HepG2 (cell line): ENCODE data around the gene MTA3. TPM values are rescaled to one million over a fixed set of nuclear protein-coding genes. Genes with fewer than 3 reads are reported as not detected.

ENCODE experiments used
- AFF4 ChIP-seq: sonication (generic); formaldehyde crosslinking; IDR thresholded peaks from 2 replicates; pipeline ENCODE4 v1.4.0; 2020; ENCODE audit warnings: missing genetic modification reagents
- EEA1 ChIP-seq: sonication (generic); formaldehyde crosslinking; IDR thresholded peaks from 2 replicates; pipeline ENCODE4 v1.5.1; 2020; ENCODE audit warnings: mild to moderate bottlenecking, missing genetic modification reagents, borderline replicate concordance
- HOXA7 ChIP-seq: sonication (generic); formaldehyde crosslinking; IDR thresholded peaks from 2 replicates; pipeline ENCODE4 v1.8.1; 2022; ENCODE audit warnings: mild to moderate bottlenecking, missing genetic modification reagents, moderate library complexity
- MAFK ChIP-seq, 2 experiments: IDR thresholded peaks in 1 of 2; conservative IDR thresholded peaks in 1 of 2; 2 replicates each; pipeline ENCODE4 v1.6.1; 2011; ENCODE audit warnings: improper control_type of control experiment in 2 of 2, low read length in 2 of 2
- THAP11 ChIP-seq: IDR thresholded peaks from 2 replicates; pipeline ENCODE4 v1.6.1; 2016; ENCODE audit warnings: missing biosample characterization, missing genetic modification reagents
- ZBED4 ChIP-seq: sonication (generic); formaldehyde crosslinking; IDR thresholded peaks from 2 replicates; pipeline ENCODE4 v1.4.0; 2020; ENCODE audit warnings: missing genetic modification reagents, borderline replicate concordance
- ZBTB7A ChIP-seq: sonication (generic); formaldehyde crosslinking; IDR thresholded peaks from 2 replicates; pipeline ENCODE4 v1.8.0; 2022; ENCODE audit warnings: mild to moderate bottlenecking, missing genetic modification reagents
- ZFP36L2 ChIP-seq: sonication (generic); formaldehyde crosslinking; IDR thresholded peaks from 2 replicates; pipeline ENCODE4 v1.4.0; 2020; ENCODE audit warnings: missing genetic modification reagents
- ZMYM3 ChIP-seq: sonication (generic); formaldehyde crosslinking; IDR thresholded peaks from 2 replicates; pipeline ENCODE4 v1.5.1; 2020; ENCODE audit warnings: mild to moderate bottlenecking, missing genetic modification reagents
- ZNF17 ChIP-seq: sonication (generic); formaldehyde crosslinking; IDR thresholded peaks from 2 replicates; pipeline ENCODE4 v1.5.0; 2020; ENCODE audit warnings: mild to moderate bottlenecking, missing genetic modification reagents
- ZNF317 ChIP-seq: sonication (generic); formaldehyde crosslinking; IDR thresholded peaks from 2 replicates; pipeline ENCODE4 v1.5.0; 2020; ENCODE audit warnings: mild to moderate bottlenecking, missing genetic modification reagents
- ZNF354B ChIP-seq: sonication (generic); formaldehyde crosslinking; IDR thresholded peaks from 2 replicates; pipeline ENCODE4 v1.8.0; 2022; ENCODE audit warnings: mild to moderate bottlenecking, missing genetic modification reagents
- ZNF75D ChIP-seq: sonication (generic); formaldehyde crosslinking; IDR thresholded peaks from 2 replicates; pipeline ENCODE4 v1.8.1; 2023; ENCODE audit warnings: missing genetic modification reagents, mild to moderate bottlenecking, borderline replicate concordance
- ZNF790 ChIP-seq: sonication (generic); formaldehyde crosslinking; IDR thresholded peaks from 2 replicates; pipeline ENCODE4 v1.8.0; 2022; ENCODE audit warnings: missing genetic modification reagents, mild to moderate bottlenecking, borderline replicate concordance
- ZSCAN25 ChIP-seq: sonication (generic); formaldehyde crosslinking; IDR thresholded peaks from 2 replicates; pipeline ENCODE4 v1.8.0; 2022; ENCODE audit warnings: mild to moderate bottlenecking, missing genetic modification reagents
- polyA plus RNA-seq, 8 experiments: library from polyadenylated mRNA; depleted of rRNA in 3 of 8; stranded (reverse) in 7 of 8; unstranded in 1 of 8; fragments of >200 nt; fragmentation: Illumina TruSeq in 4 of 8; extraction: Trizol in 4 of 8; gene quantifications; 2 replicates each; pipeline versions ENCODE4 v1.2.1 to v1.2.3, GENCODE V29; 2011 to 2016; ENCODE audit warnings: low read depth in 4 of 8, missing spikeins in 1 of 8, mixed read lengths in 1 of 8; ENCODE audit not compliant: insufficient read depth in 1 of 8
- total RNA-seq, 5 experiments: library from RNA; depleted of rRNA; stranded (reverse); fragments of >200 nt; fragmentation: Illumina TruSeq; extraction: Trizol; gene quantifications; 2 replicates each; pipeline ENCODE4 v1.2.3, GENCODE V29; 2016; ENCODE audit warnings: low read depth in 1 of 5
- TF ChIP-seq, protein P1 (sequence below): sonication (generic); formaldehyde crosslinking; IDR thresholded peaks from 2 replicates; pipeline ENCODE4 v1.5.0; 2020; ENCODE audit warnings: mild to moderate bottlenecking, missing genetic modification reagents
- TF ChIP-seq, protein P2 (sequence below): sonication (generic); formaldehyde crosslinking; IDR thresholded peaks from 2 replicates; pipeline ENCODE4 v1.4.0; 2020; ENCODE audit warnings: missing genetic modification reagents

The MTA3 gene
- total and polyA plus RNA-seq, 2 of the 13 experiments (the other 11 are each of a cell fraction or from before 2014, with no cell fraction given), result 48.8 to 77.8 TPM

GRCh38 chr2:42787788-42788477, 219.5 kb downstream of the MTA3 start (continued):
- no peak for TF ChIP-seq AFF4
- no peak for TF ChIP-seq HOXA7 (CRISPR knock-in tag)
- no peak for TF ChIP-seq ZNF75D
- TF ChIP-seq ZNF354B (CRISPR knock-in tag), result no peak
- TF ChIP-seq MAFK (conservative IDR thresholded peaks at IDR 0.05 in 1 of 2, IDR thresholded peaks at IDR 0.05 in 1 of 2; ENCODE audit: low read length in 2 of 2), result no peak
- TF ChIP-seq ZNF317, result no peak
- TF ChIP-seq, protein P1, sequence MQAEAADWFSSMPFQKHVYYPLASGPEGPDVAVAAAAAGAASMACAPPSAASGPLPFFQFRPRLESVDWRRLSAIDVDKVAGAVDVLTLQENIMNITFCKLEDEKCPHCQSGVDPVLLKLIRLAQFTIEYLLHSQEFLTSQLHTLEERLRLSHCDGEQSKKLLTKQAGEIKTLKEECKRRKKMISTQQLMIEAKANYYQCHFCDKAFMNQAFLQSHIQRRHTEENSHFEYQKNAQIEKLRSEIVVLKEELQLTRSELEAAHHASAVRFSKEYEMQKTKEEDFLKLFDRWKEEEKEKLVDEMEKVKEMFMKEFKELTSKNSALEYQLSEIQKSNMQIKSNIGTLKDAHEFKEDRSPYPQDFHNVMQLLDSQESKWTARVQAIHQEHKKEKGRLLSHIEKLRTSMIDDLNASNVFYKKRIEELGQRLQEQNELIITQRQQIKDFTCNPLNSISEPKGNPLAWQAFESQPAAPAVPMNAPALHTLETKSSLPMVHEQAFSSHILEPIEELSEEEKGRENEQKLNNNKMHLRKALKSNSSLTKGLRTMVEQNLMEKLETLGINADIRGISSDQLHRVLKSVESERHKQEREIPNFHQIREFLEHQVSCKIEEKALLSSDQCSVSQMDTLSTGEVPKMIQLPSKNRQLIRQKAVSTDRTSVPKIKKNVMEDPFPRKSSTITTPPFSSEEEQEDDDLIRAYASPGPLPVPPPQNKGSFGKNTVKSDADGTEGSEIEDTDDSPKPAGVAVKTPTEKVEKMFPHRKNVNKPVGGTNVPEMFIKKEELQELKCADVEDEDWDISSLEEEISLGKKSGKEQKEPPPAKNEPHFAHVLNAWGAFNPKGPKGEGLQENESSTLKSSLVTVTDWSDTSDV, result no peak
- no peak for TF ChIP-seq ZFP36L2 (CRISPR knock-in tag)
- TF ChIP-seq ZSCAN25 (CRISPR knock-in tag), result peak; percentile 14; the same call in 1 of the 2 replicates
- TF ChIP-seq ZNF790, result no peak
- no peak for TF ChIP-seq EEA1 (CRISPR knock-in tag)
- TF ChIP-seq THAP11, result no peak
- no peak for TF ChIP-seq ZBED4 (CRISPR knock-in tag)
- TF ChIP-seq, protein P2, sequence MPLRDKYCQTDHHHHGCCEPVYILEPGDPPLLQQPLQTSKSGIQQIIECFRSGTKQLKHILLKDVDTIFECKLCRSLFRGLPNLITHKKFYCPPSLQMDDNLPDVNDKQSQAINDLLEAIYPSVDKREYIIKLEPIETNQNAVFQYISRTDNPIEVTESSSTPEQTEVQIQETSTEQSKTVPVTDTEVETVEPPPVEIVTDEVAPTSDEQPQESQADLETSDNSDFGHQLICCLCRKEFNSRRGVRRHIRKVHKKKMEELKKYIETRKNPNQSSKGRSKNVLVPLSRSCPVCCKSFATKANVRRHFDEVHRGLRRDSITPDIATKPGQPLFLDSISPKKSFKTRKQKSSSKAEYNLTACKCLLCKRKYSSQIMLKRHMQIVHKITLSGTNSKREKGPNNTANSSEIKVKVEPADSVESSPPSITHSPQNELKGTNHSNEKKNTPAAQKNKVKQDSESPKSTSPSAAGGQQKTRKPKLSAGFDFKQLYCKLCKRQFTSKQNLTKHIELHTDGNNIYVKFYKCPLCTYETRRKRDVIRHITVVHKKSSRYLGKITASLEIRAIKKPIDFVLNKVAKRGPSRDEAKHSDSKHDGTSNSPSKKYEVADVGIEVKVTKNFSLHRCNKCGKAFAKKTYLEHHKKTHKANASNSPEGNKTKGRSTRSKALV (CRISPR knock-in tag), result no peak
- no peak for TF ChIP-seq ZMYM3 (CRISPR knock-in tag)
- TF ChIP-seq ZNF17, result no peak
- peak; percentile 54; the same call in 1 of the 2 replicates for TF ChIP-seq ZBTB7A
